Panc1 (cell line): Measurements from ENCODE around the gene PPP1R8. TPM values are rescaled to one million over a fixed set of nuclear protein-coding genes. Genes with fewer than 3 reads are reported as not detected.

Experiments
- ATAC-seq: fragments of 200-7000 bp; cut with Tn5 transposase; 2 replicates; pipeline ENCODE4 v1.9.1; 2020; ENCODE audit warnings: mild to moderate bottlenecking, moderate library complexity
- BruUV-seq: library from RNA; stranded (reverse); fragments of 400-500 nt; replicated peaks from 2 replicates; lab custom pipeline; 2021; lab: Mats Ljungman, UMichigan
- CTCF ChIA-PET: fragments of 300-600 bp; sonication (Branson Sonifier 250); formaldehyde crosslinking; loops from one replicate; lab custom pipeline; 2022; ENCODE audit warnings: antibody characterized with exemption; lab: Charles Lee
- POLR2A ChIA-PET: fragments of 300-600 bp; sonication (Branson Sonifier 250); formaldehyde crosslinking; loops from one replicate; lab custom pipeline; 2022; ENCODE audit warnings: antibody characterized with exemption; lab: Charles Lee
- DNase-seq: peaks from one replicate; pipeline ENCODE4 v3.0.0-alpha.2; 2010; ENCODE audit warnings: low read depth, low spot score
- H3K27ac ChIP-seq: 2 replicates; pipeline ENCODE4 v1.5.1; 2011; ENCODE audit warnings: mild to moderate bottlenecking, low read length, inconsistent platforms
- H3K27me3 ChIP-seq: fragments of 200-500 bp; sonication (Bioruptor generic); 2 replicates; pipeline ENCODE4 v1.6.0; 2014; ENCODE audit warnings: low read length, inconsistent platforms; ENCODE audit not compliant: control insufficient read depth, insufficient read depth
- H3K36me3 ChIP-seq: fragments of 200-500 bp; sonication (Bioruptor generic); 2 replicates; pipeline ENCODE4 v1.5.1; 2014; ENCODE audit warnings: inconsistent platforms, mild to moderate bottlenecking, low read length, moderate library complexity; ENCODE audit not compliant: control insufficient read depth, insufficient read depth
- H3K4me1 ChIP-seq: 2 replicates; pipeline ENCODE4 v1.5.1; 2011; ENCODE audit warnings: inconsistent platforms, mild to moderate bottlenecking, low read length, moderate library complexity; ENCODE audit not compliant: control insufficient read depth, insufficient read depth
- H3K4me3 ChIP-seq, 2 experiments: 2 replicates each; pipeline ENCODE4 v1.5.1; 2011 to 2012; ENCODE audit warnings: low read depth in 2 of 2, low read length in 2 of 2, mild to moderate bottlenecking in 2 of 2, inconsistent platforms in 1 of 2, moderate library complexity in 1 of 2
- H3K9me3 ChIP-seq: fragments of 200-500 bp; sonication (Bioruptor generic); 2 replicates; pipeline ENCODE4 v1.5.1; 2014; ENCODE audit warnings: low read depth, mild to moderate bottlenecking, inconsistent platforms, low read length, moderate library complexity; ENCODE audit not compliant: control insufficient read depth, insufficient read depth
- CTCF ChIP-seq: fragments of 450-650 bp; IDR thresholded peaks from 2 replicates; pipeline ENCODE4 v1.5.1; 2017; ENCODE audit warnings: mild to moderate bottlenecking
- POLR2AphosphoS5 ChIP-seq: IDR thresholded peaks from 2 replicates; pipeline ENCODE4 v1.6.1; 2012; ENCODE audit warnings: mild to moderate bottlenecking, low read depth, low read length, moderate library complexity
- REST ChIP-seq, 2 experiments: IDR thresholded peaks; 2 replicates each; pipeline ENCODE4 v1.6.1; 2011 to 2012; ENCODE audit warnings: low read depth in 2 of 2, control low read depth in 1 of 2, low read length in 1 of 2, mild to moderate bottlenecking in 1 of 2, moderate library complexity in 1 of 2; ENCODE audit not compliant: insufficient read depth in 1 of 2
- SIN3A ChIP-seq: IDR thresholded peaks from 2 replicates; pipeline ENCODE4 v1.6.1; 2012; ENCODE audit warnings: low read depth, mild to moderate bottlenecking, low read length, moderate library complexity, borderline replicate concordance; ENCODE audit not compliant: insufficient read depth
- TCF7L2 ChIP-seq: IDR thresholded peaks from 2 replicates; pipeline ENCODE4 v1.6.1; 2011; ENCODE audit warnings: mild to moderate bottlenecking, low read depth, low read length, inconsistent platforms
- in situ Hi-C: cut with HindIII; loops from 2 replicates; pipeline ENCODE4 v1.10.0; 2016; ENCODE audit warnings: low sequenced_read_pairs, low pct_unique_long_range_greater_than_20kb
- intact Hi-C: fragments of 100-400 bp; cut with micrococcal nuclease; formaldehyde crosslinking; loops from one replicate; pipeline ENCODE4 v1.10.0; 2022; ENCODE audit not compliant: unreplicated experiment
- total RNA-seq: library from RNA; stranded (reverse); gene quantifications from one replicate; pipeline ENCODE4 v1.2.1, GENCODE V29; 2021; ENCODE audit not compliant: unreplicated experiment

PPP1R8 gene
- total RNA-seq, 1 experiment from 2014 or later: 59.7 TPM

- Histone ChIP-seq H3K4me1 (no peaks in the 10 kb centered on the region), H3K9me3 (no peaks in the 10 kb centered on the region), H3K4me3 (no peak overlapping the region), H3K27ac (no peak overlapping the region), H3K27me3 (no peaks in the 10 kb centered on the region), H3K36me3 (0 out of 2 replicates have a peak, but pooled peaks cover 5% of the 10 kb centered on the region)
- in situ Hi-C loops: no loop called here
- ATAC-seq: no peak
- TF ChIP-seq REST (IDR thresholded peaks at IDR 0.05; ENCODE audit: insufficient read depth in 1 of 2, low read depth in 2 of 2, low read length in 1 of 2): no peak
- no peak for TF ChIP-seq SIN3A
- TF ChIP-seq POLR2AphosphoS5: no peak
- TF ChIP-seq TCF7L2: no peak
- no peak for TF ChIP-seq CTCF
- no peak for DNase-seq
- ChIA-PET POLR2A (interaction anchor here (0.7 kb wide), 1 partner anchor 749 kb away, joined by 18 read pairs; no protein-coding TSS in a partner anchor), CTCF (no interaction called here)
- intact Hi-C loops: no loop called here
- no TSS peak for BruUV-seq
Measured at GRCh38 chr1:27809883-27810282, 20.7 kb upstream of the PPP1R8 start.

GRCh38 chr1:27811741-27812500 lies 18.7 kb upstream of the PPP1R8 start:
- Histone ChIP-seq H3K9me3 (no peaks in the 10 kb centered on the region), H3K36me3 (no peaks in the 10 kb centered on the region), H3K4me3 (no peak overlapping the region), H3K4me1 (no peaks in the 10 kb centered on the region), H3K27ac (no peak overlapping the region), H3K27me3 (no peaks in the 10 kb centered on the region)
- TF ChIP-seq TCF7L2: no peak
- no peak for TF ChIP-seq REST (IDR thresholded peaks at IDR 0.05; ENCODE audit: insufficient read depth in 1 of 2, low read depth in 2 of 2, low read length in 1 of 2)
- TF ChIP-seq CTCF: no peak
- TF ChIP-seq SIN3A: no peak
- no peak for TF ChIP-seq POLR2AphosphoS5
- intact Hi-C loops (no loop called here), in situ Hi-C loops (no loop called here)
- ChIA-PET CTCF (no interaction called here), POLR2A (interaction anchor here (0.6 kb wide), 1 partner anchor 23 kb away, joined by 4 read pairs; no protein-coding TSS in a partner anchor)
- no TSS peak for BruUV-seq
- ATAC-seq (no peak), DNase-seq (no peak)
